Coronary artery (tissue), 2 donors: ENCODE results near the gene MRO.

Experiments used
- DNase-seq: peaks from one replicate; pipeline ENCODE4 v3.0.0-alpha.2; 2017; ENCODE audit warnings: low spot score
- H3K27ac ChIP-seq, 2 donors: fragments of 200-600 bp; sonication (generic); one replicate each; pipeline ENCODE4 v1.5.1; 2016 to 2019
- H3K4me3 ChIP-seq: fragments of 200-600 bp; sonication (generic); 2 replicates; pipeline ENCODE4 v1.5.1; 2016; ENCODE audit warnings: mild to moderate bottlenecking, moderate library complexity
- CTCF ChIP-seq: fragments of 200-600 bp; sonication (generic); IDR thresholded peaks from one replicate; pipeline ENCODE4 v1.5.1; 2019; ENCODE audit warnings: antibody characterized with exemption

The MRO gene

GRCh38 chr18:50819728-50820378 lies at the start of gene MRO:
MRO (minus strand) TSS chr18:50820016; CDS start chr18:50809400, 10,616 bp downstream.
- Histone ChIP-seq H3K4me3 (peak within 1 kb of the TSS; percentile 62), H3K27ac (peak within 1 kb of the TSS in 1 of 2 donors; percentile 18)
- peak; percentile 85 for DNase-seq
- peak; percentile 75 for TF ChIP-seq CTCF

GRCh38 chr18:50869150-50869549 lies 49.3 kb upstream of the MRO start:
- TF ChIP-seq CTCF: no peak
- no peak overlapping the region for H3K27ac ChIP-seq
- DNase-seq: no peak
- H3K4me3 ChIP-seq: no peak overlapping the region

GRCh38 chr18:50866765-50867164 lies 46.9 kb upstream of the MRO start:
- no peak overlapping the region for H3K27ac ChIP-seq
- no peak overlapping the region for H3K4me3 ChIP-seq
- DNase-seq: no peak
- TF ChIP-seq CTCF: no peak

GRCh38 chr18:50863840-50864375 lies 44.1 kb upstream of the MRO start:
- Histone ChIP-seq H3K4me3 (no peak overlapping the region), H3K27ac (no peak overlapping the region)
- no peak for TF ChIP-seq CTCF
- no peak for DNase-seq

GRCh38 chr18:50862401-50862800 lies 42.6 kb upstream of the MRO start:
- Histone ChIP-seq H3K27ac (peak overlapping the region in 1 of 2 donors; percentile 61), H3K4me3 (no peak overlapping the region)
- no peak for TF ChIP-seq CTCF
- DNase-seq: no peak

GRCh38 chr18:50861617-50862016 lies 41.8 kb upstream of the MRO start:
- peak overlapping the region in 1 of 2 donors; percentile 58 for H3K27ac ChIP-seq
- DNase-seq: no peak
- H3K4me3 ChIP-seq: no peak overlapping the region
- no peak for TF ChIP-seq CTCF
